Measurements from ENCODE around the gene FBN3. TPM values are rescaled to one million over a fixed set of nuclear protein-coding genes. Genes with fewer than 3 reads are reported as not detected.

FBN3 gene
- polyA plus RNA-seq, 4 donors: 19.5 to 61.6 (median 46.2) TPM

- DNase-seq (ENCODE audit: low read depth in 4 of 4, low spot score in 3 of 4): no peak
Measured at GRCh38 chr19:8095354-8095886, 54.0 kb downstream of the FBN3 start.

GRCh38 chr19:8094336-8094735 lies 55.1 kb downstream of the FBN3 start:
- no peak for DNase-seq (ENCODE audit: low read depth in 4 of 4, low spot score in 3 of 4)

GRCh38 chr19:8093740-8094139 lies 55.7 kb downstream of the FBN3 start:
- DNase-seq (ENCODE audit: low read depth in 4 of 4, low spot score in 3 of 4): no peak

GRCh38 chr19:8090950-8091349 lies 58.4 kb downstream of the FBN3 start:
- no peak for DNase-seq (ENCODE audit: low read depth in 4 of 4, low spot score in 3 of 4)

- DNase-seq (ENCODE audit: low read depth in 4 of 4, low spot score in 3 of 4): no peak
Measured at GRCh38 chr19:8089664-8090601, 59.5 kb downstream of the FBN3 start.

- no peak for DNase-seq (ENCODE audit: low read depth in 4 of 4, low spot score in 3 of 4)
Measured at GRCh38 chr19:8088752-8089663, 60.4 kb downstream of the FBN3 start.

- no peak for DNase-seq (ENCODE audit: low read depth in 4 of 4, low spot score in 3 of 4)
Measured at GRCh38 chr19:8087876-8088275, 61.5 kb downstream of the FBN3 start.

- DNase-seq (ENCODE audit: low read depth in 4 of 4, low spot score in 3 of 4): no peak
Measured at GRCh38 chr19:8086849-8087248, 62.5 kb downstream of the FBN3 start.

- no peak for DNase-seq (ENCODE audit: low read depth in 4 of 4, low spot score in 3 of 4)
Measured at GRCh38 chr19:8085598-8086408, 63.6 kb downstream of the FBN3 start.

GRCh38 chr19:8084152-8084551 lies 65.2 kb downstream of the FBN3 start:
- no peak for DNase-seq (ENCODE audit: low read depth in 4 of 4, low spot score in 3 of 4)

- no peak for DNase-seq (ENCODE audit: low read depth in 4 of 4, low spot score in 3 of 4)
Measured at GRCh38 chr19:8083141-8083540, 66.3 kb downstream of the FBN3 start.

- no peak for DNase-seq (ENCODE audit: low read depth in 4 of 4, low spot score in 3 of 4)
Measured at GRCh38 chr19:8081569-8082550, 67.5 kb downstream of the FBN3 start.

- no peak for DNase-seq (ENCODE audit: low read depth in 4 of 4, low spot score in 3 of 4)
Measured at GRCh38 chr19:8080832-8081231, 68.6 kb downstream of the FBN3 start.

GRCh38 chr19:8079988-8080387 lies 69.4 kb downstream of the FBN3 start:
- no peak for DNase-seq (ENCODE audit: low read depth in 4 of 4, low spot score in 3 of 4)

- no peak for DNase-seq (ENCODE audit: low read depth in 4 of 4, low spot score in 3 of 4)
Measured at GRCh38 chr19:8075158-8076074, 74.0 kb downstream of the FBN3 start.

- no peak for DNase-seq (ENCODE audit: low read depth in 4 of 4, low spot score in 3 of 4)
Measured at GRCh38 chr19:8074501-8074900, 74.9 kb downstream of the FBN3 start.

GRCh38 chr19:8071912-8072311 lies 77.5 kb downstream of the FBN3 start:
- DNase-seq (ENCODE audit: low read depth in 4 of 4, low spot score in 3 of 4): no peak

Measured in left renal pelvis (tissue), 4 donors.